ENCODE measurements around the gene FALEC. TPM values are rescaled to one million over a fixed set of nuclear protein-coding genes. Genes with fewer than 3 reads are reported as not detected.

Gene FALEC
- total RNA-seq, 2 experiments from 2014 or later: not detected

DNA sequence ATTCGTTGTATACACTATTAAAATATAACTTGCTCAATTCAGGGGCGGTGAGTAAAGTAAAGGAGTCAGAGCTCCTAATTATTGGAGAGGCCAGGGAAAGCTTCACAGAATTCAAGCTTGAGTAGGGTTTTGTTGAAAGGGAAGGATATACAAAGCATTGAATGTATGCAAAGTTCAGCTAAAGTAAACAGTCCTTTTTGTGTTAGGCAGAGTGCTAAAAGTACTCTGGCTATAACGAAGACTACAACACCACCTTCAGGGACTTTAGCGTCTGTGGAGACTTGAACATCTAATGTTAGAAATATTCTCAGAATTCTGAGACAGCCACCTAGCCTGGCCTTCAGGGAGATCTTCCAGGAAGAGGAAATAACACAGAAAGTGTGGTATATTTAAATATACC, 1.1 kb downstream of the FALEC start:
- H3K9me3 ChIP-seq (ENCODE audit: control insufficient read depth in 1 of 2, insufficient read depth in 1 of 2, low read length in 2 of 2): no peaks in the 10 kb centered on the region

GRCh38 chr1:150521196-150521968, 5.8 kb downstream of the FALEC start:
- Histone ChIP-seq H3K27me3 (ENCODE audit: control insufficient read depth in 1 of 2, insufficient read depth in 2 of 2, low read length in 2 of 2) (no peaks in the 10 kb centered on the region), H3K27ac (ENCODE audit: low read depth in 1 of 2, low read length in 2 of 2) (no peak overlapping the region), H3K9me3 (ENCODE audit: control insufficient read depth in 1 of 2, insufficient read depth in 1 of 2, low read length in 2 of 2) (no peaks in the 10 kb centered on the region), H3K36me3 (ENCODE audit: insufficient read depth, low read length) (no peaks in the 10 kb centered on the region), H3K4me1 (ENCODE audit: insufficient read depth, low read length) (peaks cover 1% of the 10 kb centered on the region), H3K4me3 (ENCODE audit: low read length) (no peak overlapping the region)
- no peak for TF ChIP-seq CTCF (IDR thresholded peaks at IDR 0.05)
- ChIA-PET CTCF (interaction anchor here (1.4 to 1.9 kb wide), 2 partner anchors 11 to 108 kb away, joined by 4 to 6 read pairs; partner anchors contain the start of gene ENSA), POLR2A (no interaction called here)
- no peaks in the 10 kb centered on the region for H3K27me3 Mint-ChIP-seq
- H3K9me3 Mint-ChIP-seq: no peaks in the 10 kb centered on the region
- H3K27ac Mint-ChIP-seq: no peak overlapping the region
- no peaks in the 10 kb centered on the region for H3K36me3 Mint-ChIP-seq (ENCODE audit: low read depth)
- DNase-seq (no peak), ATAC-seq (ENCODE audit: poor library complexity) (no peak)
- peaks cover 5% of the 10 kb centered on the region for H3K4me1 Mint-ChIP-seq (ENCODE audit: low read depth)
- H3K4me3 Mint-ChIP-seq: no peak overlapping the region
- intact Hi-C loops (cut with DNase I, micrococcal nuclease): no loop called here

More for the DNA sequence above, 1.1 kb downstream of the FALEC start:
- ATAC-seq (ENCODE audit: poor library complexity) (no peak), DNase-seq (no peak)
- Histone ChIP-seq H3K27me3 (ENCODE audit: control insufficient read depth in 1 of 2, insufficient read depth in 2 of 2, low read length in 2 of 2) (no peaks in the 10 kb centered on the region), H3K4me1 (ENCODE audit: insufficient read depth, low read length) (peaks cover 17% of the 10 kb centered on the region), H3K36me3 (ENCODE audit: insufficient read depth, low read length) (no peaks in the 10 kb centered on the region), H3K4me3 (ENCODE audit: low read length) (no peak overlapping the region), H3K27ac (ENCODE audit: low read depth in 1 of 2, low read length in 2 of 2) (no peak overlapping the region)
- peaks cover 20% of the 10 kb centered on the region for H3K4me1 Mint-ChIP-seq (ENCODE audit: low read depth)
- no peak for TF ChIP-seq CTCF (IDR thresholded peaks at IDR 0.05)
- no peaks in the 10 kb centered on the region for H3K9me3 Mint-ChIP-seq
- intact Hi-C loops (cut with DNase I, micrococcal nuclease): no loop called here
- no peak overlapping the region for H3K27ac Mint-ChIP-seq
- ChIA-PET CTCF (interaction anchor here (1.4 kb wide), 1 partner anchor 15 kb away, joined by 11 read pairs; no protein-coding TSS in a partner anchor), POLR2A (interaction anchor here (0.6 to 2.5 kb wide), 9 partner anchors 30 to 480 kb away, joined by 3 to 17 read pairs (median 7); partner anchors contain the start of genes ENSA, MCL1, RPRD2 and TARS2)
- H3K27me3 Mint-ChIP-seq: no peaks in the 10 kb centered on the region
- no peaks in the 10 kb centered on the region for H3K36me3 Mint-ChIP-seq (ENCODE audit: low read depth)
- peak overlapping the region; percentile 87 for H3K4me3 Mint-ChIP-seq

GRCh38 chr1:150525348-150525747, 9.8 kb downstream of the FALEC start:
- ChIA-PET POLR2A (interaction anchor here (1.1 kb wide), 1 partner anchor 26 kb away, joined by 5 read pairs; no protein-coding TSS in a partner anchor), CTCF (no interaction called here)
- no peak for TF ChIP-seq CTCF (IDR thresholded peaks at IDR 0.05)
- H3K4me1 ChIP-seq (ENCODE audit: insufficient read depth, low read length): no peaks in the 10 kb centered on the region
- H3K27me3 ChIP-seq (ENCODE audit: control insufficient read depth in 1 of 2, insufficient read depth in 2 of 2, low read length in 2 of 2): no peaks in the 10 kb centered on the region
- ATAC-seq (ENCODE audit: poor library complexity) (no peak), DNase-seq (no peak)
- Mint-ChIP-seq H3K4me1 (ENCODE audit: low read depth) (no peaks in the 10 kb centered on the region), H3K36me3 (ENCODE audit: low read depth) (no peaks in the 10 kb centered on the region), H3K4me3 (no peak overlapping the region), H3K27me3 (no peaks in the 10 kb centered on the region), H3K9me3 (no peaks in the 10 kb centered on the region), H3K27ac (no peak overlapping the region)
- no peak overlapping the region for H3K4me3 ChIP-seq (ENCODE audit: low read length)
- H3K9me3 ChIP-seq (ENCODE audit: control insufficient read depth in 1 of 2, insufficient read depth in 1 of 2, low read length in 2 of 2): no peaks in the 10 kb centered on the region
- no peak overlapping the region for H3K27ac ChIP-seq (ENCODE audit: low read depth in 1 of 2, low read length in 2 of 2)
- intact Hi-C loops (cut with DNase I, micrococcal nuclease): no loop called here
- no peaks in the 10 kb centered on the region for H3K36me3 ChIP-seq (ENCODE audit: insufficient read depth, low read length)
